ENCODE measurements around the gene SPATA31E1.
"Not testable (repeated sequence)": the region's sequence is repeated elsewhere in the genome, so short reads cannot be mapped to it uniquely, and the experiment has no call there.

SPATA31E1 gene

GRCh38 chr9:87882627-87883026 is at the start of gene SPATA31E1:
Gene SPATA31E1, plus strand, starts transcription at chr9:87882877. Its CDS starts 15 bp downstream, at chr9:87882892.
- no peak for DNase-seq

- no peak for DNase-seq
Measured at GRCh38 chr9:87834357-87834756, 48.3 kb upstream of the SPATA31E1 start.

GRCh38 chr9:87836536-87836935 is 46.1 kb upstream of the SPATA31E1 start:
- DNase-seq: no peak

GRCh38 chr9:87836951-87837705 is 45.5 kb upstream of the SPATA31E1 start:
- DNase-seq: no peak

- no peak for DNase-seq
Measured at GRCh38 chr9:87840134-87840533, 42.5 kb upstream of the SPATA31E1 start.

- DNase-seq: no peak
Measured at GRCh38 chr9:87842878-87843585, 39.6 kb upstream of the SPATA31E1 start.

GRCh38 chr9:87844506-87844905 is 38.2 kb upstream of the SPATA31E1 start:
- DNase-seq: no peak

- not testable (repeated sequence) for DNase-seq
Measured at GRCh38 chr9:87847817-87848216, 34.9 kb upstream of the SPATA31E1 start.

GRCh38 chr9:87849144-87849758 is 33.4 kb upstream of the SPATA31E1 start:
- DNase-seq: no peak

GRCh38 chr9:87850391-87850790 is 32.3 kb upstream of the SPATA31E1 start:
- DNase-seq: no peak

- DNase-seq: not testable (repeated sequence)
Measured at GRCh38 chr9:87851186-87851585, 31.5 kb upstream of the SPATA31E1 start.

- no peak for DNase-seq
Measured at GRCh38 chr9:87853302-87853701, 29.4 kb upstream of the SPATA31E1 start.

- no peak for DNase-seq
Measured at GRCh38 chr9:87853876-87854579, 28.6 kb upstream of the SPATA31E1 start.

GRCh38 chr9:87854580-87854955 is 28.1 kb upstream of the SPATA31E1 start:
- DNase-seq: no peak

GRCh38 chr9:87855061-87855460 is 27.6 kb upstream of the SPATA31E1 start:
- no peak for DNase-seq

GRCh38 chr9:87857141-87857947 is 25.3 kb upstream of the SPATA31E1 start:
- DNase-seq: no peak

- no peak for DNase-seq
Measured at GRCh38 chr9:87857948-87858335, 24.7 kb upstream of the SPATA31E1 start.

GRCh38 chr9:87859137-87859536 is 23.5 kb upstream of the SPATA31E1 start:
- DNase-seq: no peak

- DNase-seq: no peak
Measured at GRCh38 chr9:87859786-87860185, 22.9 kb upstream of the SPATA31E1 start.

GRCh38 chr9:87861332-87861731 is 21.3 kb upstream of the SPATA31E1 start:
- DNase-seq: no peak

GRCh38 chr9:87862536-87863268 is 20.0 kb upstream of the SPATA31E1 start:
- no peak for DNase-seq

Measured in stimulated activated naive CD4-positive, alpha-beta T cell (primary cell).